Measurements from ENCODE around the gene MAGI3. TPM values are rescaled to one million over a fixed set of nuclear protein-coding genes. Genes with fewer than 3 reads are reported as not detected.
"Not testable (repeated sequence)": the region's sequence is repeated elsewhere in the genome, so short reads cannot be mapped to it uniquely, and the experiment has no call there.

Gene MAGI3
- polyA plus RNA-seq, 1 experiment: 1.9 TPM

GRCh38 chr1:113508364-113509164 lies 118.2 kb downstream of the MAGI3 start:
- no peak for DNase-seq (ENCODE audit: low read depth)
- Histone ChIP-seq H3K36me3 (ENCODE audit: control insufficient read depth, insufficient read depth, low read length) (no peaks in the 10 kb centered on the region), H3K27me3 (ENCODE audit: control insufficient read depth, insufficient read depth, low read length) (no peaks in the 10 kb centered on the region), H3K4me3 (ENCODE audit: low read depth, low read length) (no peak overlapping the region)
- CTCF ChIA-PET: no interaction called here
- POLR2A ChIA-PET: no interaction called here
- TF ChIP-seq CTCF (IDR thresholded peaks at IDR 0.05; ENCODE audit: insufficient read depth, low read depth, low read length): no peak

- H3K4me3 ChIP-seq (ENCODE audit: low read depth, low read length); CTCF ChIA-PET; H3K27me3 ChIP-seq (ENCODE audit: control insufficient read depth, insufficient read depth, low read length); H3K36me3 ChIP-seq (ENCODE audit: control insufficient read depth, insufficient read depth, low read length); POLR2A ChIA-PET; DNase-seq (ENCODE audit: low read depth): not testable (repeated sequence)
These were observed 119.5 kb downstream of the MAGI3 start for GRCh38 chr1:113509766-113510165.

- POLR2A ChIA-PET: no interaction called here
- no peaks in the 10 kb centered on the region for H3K36me3 ChIP-seq (ENCODE audit: control insufficient read depth, insufficient read depth, low read length)
- no peak overlapping the region for H3K4me3 ChIP-seq (ENCODE audit: low read depth, low read length)
- H3K27me3 ChIP-seq (ENCODE audit: control insufficient read depth, insufficient read depth, low read length): no peaks in the 10 kb centered on the region
- CTCF ChIA-PET: no interaction called here
- DNase-seq (ENCODE audit: low read depth): no peak
- TF ChIP-seq CTCF (IDR thresholded peaks at IDR 0.05; ENCODE audit: insufficient read depth, low read depth, low read length): no peak
These were observed 121.0 kb downstream of the MAGI3 start for GRCh38 chr1:113511269-113511668.

GRCh38 chr1:113515498-113515897 lies 125.2 kb downstream of the MAGI3 start:
- Histone ChIP-seq H3K36me3 (ENCODE audit: control insufficient read depth, insufficient read depth, low read length) (no peaks in the 10 kb centered on the region), H3K27me3 (ENCODE audit: control insufficient read depth, insufficient read depth, low read length) (no peaks in the 10 kb centered on the region), H3K4me3 (ENCODE audit: low read depth, low read length) (no peak overlapping the region)
- ChIA-PET CTCF (no interaction called here), POLR2A (interaction anchor here (0.5 kb wide), 1 partner anchor 14 kb away, joined by 5 read pairs; no protein-coding TSS in a partner anchor)
- DNase-seq (ENCODE audit: low read depth): no peak
- TF ChIP-seq CTCF (IDR thresholded peaks at IDR 0.05; ENCODE audit: insufficient read depth, low read depth, low read length): no peak

GRCh38 chr1:113517346-113517745 lies 127.0 kb downstream of the MAGI3 start:
- no peak for TF ChIP-seq CTCF (IDR thresholded peaks at IDR 0.05; ENCODE audit: insufficient read depth, low read depth, low read length)
- CTCF ChIA-PET: no interaction called here
- no peaks in the 10 kb centered on the region for H3K36me3 ChIP-seq (ENCODE audit: control insufficient read depth, insufficient read depth, low read length)
- H3K27me3 ChIP-seq (ENCODE audit: control insufficient read depth, insufficient read depth, low read length): no peaks in the 10 kb centered on the region
- POLR2A ChIA-PET: no interaction called here
- no peak for DNase-seq (ENCODE audit: low read depth)
- no peak overlapping the region for H3K4me3 ChIP-seq (ENCODE audit: low read depth, low read length)

- no peaks in the 10 kb centered on the region for H3K27me3 ChIP-seq (ENCODE audit: control insufficient read depth, insufficient read depth, low read length)
- H3K36me3 ChIP-seq (ENCODE audit: control insufficient read depth, insufficient read depth, low read length): no peaks in the 10 kb centered on the region
- no peak for TF ChIP-seq CTCF (IDR thresholded peaks at IDR 0.05; ENCODE audit: insufficient read depth, low read depth, low read length)
- no peak for DNase-seq (ENCODE audit: low read depth)
- no peak overlapping the region for H3K4me3 ChIP-seq (ENCODE audit: low read depth, low read length)
- ChIA-PET POLR2A (no interaction called here), CTCF (no interaction called here)
These were observed 127.7 kb downstream of the MAGI3 start for GRCh38 chr1:113517983-113518382.
